Measurements from ENCODE around the gene TESPA1. TPM values are rescaled to one million over a fixed set of nuclear protein-coding genes. Genes with fewer than 3 reads are reported as not detected.

TESPA1 gene
- total and polyA plus RNA-seq, 4 donors = 0.73 to 3.1 (median 1.7) TPM

DNA sequence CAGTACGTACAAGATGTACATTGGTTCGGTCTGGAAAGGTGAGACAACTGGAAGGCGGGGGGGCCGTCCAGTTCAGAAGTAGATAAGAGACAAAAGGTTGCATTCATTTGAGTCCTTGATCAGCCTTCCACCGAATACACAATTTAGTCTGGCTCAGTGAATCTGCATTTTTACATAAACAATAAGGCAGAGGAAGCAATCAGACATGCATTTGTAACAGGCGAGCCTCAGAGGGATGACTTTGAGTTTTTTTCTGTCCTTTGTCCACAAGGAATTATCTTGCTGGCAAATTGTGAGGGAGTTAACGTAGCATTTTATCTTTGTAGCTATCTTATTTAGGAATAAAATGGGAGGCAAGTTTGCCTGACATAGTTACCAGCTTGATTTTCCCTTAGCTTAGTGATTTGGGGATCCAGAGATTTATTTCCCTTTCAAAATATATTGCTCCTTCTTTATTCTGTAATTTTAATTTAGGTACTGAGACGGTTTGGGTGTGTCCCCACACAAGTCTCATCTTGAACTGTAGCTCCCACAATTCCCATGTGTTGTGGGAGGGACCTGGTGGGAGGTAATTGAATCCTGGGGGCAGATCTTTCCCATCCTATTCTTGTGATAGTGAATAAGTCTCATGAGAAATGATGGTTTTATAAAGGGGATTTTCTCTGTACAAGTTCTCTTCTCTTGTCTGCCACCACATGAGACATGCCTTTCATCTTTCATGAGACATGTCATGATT, 59.4 kb downstream of the TESPA1 start:
- WGBS, 2 donors = 66 to 68% methylated on average over 8 of the region's 8 CpGs
- no peak for DNase-seq
- peaks cover 0 to 6% (median 2%) of the 10 kb centered on the region in 4 donors for H3K9me3 ChIP-seq (ENCODE audit: control insufficient read depth in 4 of 4, insufficient read depth in 3 of 4, low read length in 3 of 4)
- no peak overlapping the region for H3K4me3 ChIP-seq
- ATAC-seq (ENCODE audit: insufficient read depth, low FRiP score) = no peak
- no peaks in the 10 kb centered on the region for H3K36me3 ChIP-seq (ENCODE audit: control insufficient read depth in 4 of 4, insufficient read depth in 4 of 4, low read length in 4 of 4)
- H3K27ac ChIP-seq (ENCODE audit: low read depth in 1 of 2, low read length in 1 of 2) = no peak overlapping the region
- H3K27me3 ChIP-seq (ENCODE audit: control insufficient read depth in 3 of 3, insufficient read depth in 3 of 3, low read length in 2 of 3) = no peaks in the 10 kb centered on the region
- TF ChIP-seq, protein P1, sequence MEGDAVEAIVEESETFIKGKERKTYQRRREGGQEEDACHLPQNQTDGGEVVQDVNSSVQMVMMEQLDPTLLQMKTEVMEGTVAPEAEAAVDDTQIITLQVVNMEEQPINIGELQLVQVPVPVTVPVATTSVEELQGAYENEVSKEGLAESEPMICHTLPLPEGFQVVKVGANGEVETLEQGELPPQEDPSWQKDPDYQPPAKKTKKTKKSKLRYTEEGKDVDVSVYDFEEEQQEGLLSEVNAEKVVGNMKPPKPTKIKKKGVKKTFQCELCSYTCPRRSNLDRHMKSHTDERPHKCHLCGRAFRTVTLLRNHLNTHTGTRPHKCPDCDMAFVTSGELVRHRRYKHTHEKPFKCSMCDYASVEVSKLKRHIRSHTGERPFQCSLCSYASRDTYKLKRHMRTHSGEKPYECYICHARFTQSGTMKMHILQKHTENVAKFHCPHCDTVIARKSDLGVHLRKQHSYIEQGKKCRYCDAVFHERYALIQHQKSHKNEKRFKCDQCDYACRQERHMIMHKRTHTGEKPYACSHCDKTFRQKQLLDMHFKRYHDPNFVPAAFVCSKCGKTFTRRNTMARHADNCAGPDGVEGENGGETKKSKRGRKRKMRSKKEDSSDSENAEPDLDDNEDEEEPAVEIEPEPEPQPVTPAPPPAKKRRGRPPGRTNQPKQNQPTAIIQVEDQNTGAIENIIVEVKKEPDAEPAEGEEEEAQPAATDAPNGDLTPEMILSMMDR (IDR thresholded peaks at IDR 0.05; ENCODE audit: control extremely low read depth, extremely low read depth) = no peak
- H3K9ac ChIP-seq (ENCODE audit: insufficient read depth in 1 of 2, low read length in 2 of 2) = no peak overlapping the region
- H3K4me1 ChIP-seq (ENCODE audit: control insufficient read depth in 5 of 5, insufficient read depth in 5 of 5, low read length in 5 of 5) = no peaks in the 10 kb centered on the region

DNA sequence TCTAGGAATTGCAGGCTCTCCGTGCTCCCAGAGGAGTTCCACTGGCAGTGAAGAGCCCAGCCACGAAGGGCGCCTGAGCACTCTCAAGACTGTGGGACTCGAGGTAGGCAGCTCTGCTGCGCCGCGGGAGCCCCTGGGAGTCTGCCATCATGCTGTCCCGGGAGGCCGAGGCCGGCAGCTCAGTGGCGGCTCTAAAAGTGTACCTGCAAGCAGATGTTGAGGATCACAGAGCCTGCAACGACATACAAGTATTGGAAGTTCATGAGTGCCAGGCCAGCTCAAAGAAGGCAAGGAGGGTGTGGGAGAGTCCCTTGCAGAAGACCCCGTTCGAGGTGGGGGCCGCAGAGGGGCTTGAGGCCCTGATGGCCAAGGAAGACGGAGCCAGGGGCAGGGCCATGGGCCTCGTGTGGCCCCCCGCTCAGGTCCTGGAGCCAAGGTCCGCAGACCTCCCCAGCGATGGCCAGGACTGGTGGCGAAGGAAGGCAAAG, 67.5 kb downstream of the TESPA1 start:
- H3K27me3 ChIP-seq (ENCODE audit: control insufficient read depth in 3 of 3, insufficient read depth in 3 of 3, low read length in 2 of 3) = no peaks in the 10 kb centered on the region
- no peak for DNase-seq
- H3K4me1 ChIP-seq (ENCODE audit: control insufficient read depth in 5 of 5, insufficient read depth in 5 of 5, low read length in 5 of 5) = no peaks in the 10 kb centered on the region
- TF ChIP-seq, protein P1 (IDR thresholded peaks at IDR 0.05; ENCODE audit: control extremely low read depth, extremely low read depth) = no peak
- no peak overlapping the region for H3K4me3 ChIP-seq
- no peak overlapping the region for H3K27ac ChIP-seq (ENCODE audit: low read depth in 1 of 2, low read length in 1 of 2)
- WGBS, 2 donors = 90 to 96% methylated on average over 21 of the region's 21 CpGs
- no peak for ATAC-seq (ENCODE audit: insufficient read depth, low FRiP score)
- no peak overlapping the region for H3K9ac ChIP-seq (ENCODE audit: insufficient read depth in 1 of 2, low read length in 2 of 2)
- H3K36me3 ChIP-seq (ENCODE audit: control insufficient read depth in 4 of 4, insufficient read depth in 4 of 4, low read length in 4 of 4) = no peaks in the 10 kb centered on the region
- no peaks in the 10 kb centered on the region for H3K9me3 ChIP-seq (ENCODE audit: control insufficient read depth in 4 of 4, insufficient read depth in 3 of 4, low read length in 3 of 4)

Other genes with a start within 250 kb of the TESPA1 start
- gene MUCL1, start 130.2 kb downstream of the TESPA1 start, total RNA-seq = 1 to 10 TPM in 1 of 2 donors, not detected in 1; 1.5 TPM
- 10 to 100 TPM in 1 of 2 donors, 1 to 10 TPM in 1; 2.4 to 84.1 TPM for gene MUCL1, start 130.2 kb downstream of the TESPA1 start, polyA plus RNA-seq
- not detected for gene NEUROD4, start 35.2 kb upstream of the TESPA1 start, total RNA-seq
- gene NEUROD4, start 35.2 kb upstream of the TESPA1 start, polyA plus RNA-seq = not detected
- not detected for gene OR9K2, start 141.6 kb upstream of the TESPA1 start, total RNA-seq
- not detected for gene OR9K2, start 141.6 kb upstream of the TESPA1 start, polyA plus RNA-seq
- gene OR10A7, start 236.3 kb upstream of the TESPA1 start, total RNA-seq = not detected
- gene OR10A7, start 236.3 kb upstream of the TESPA1 start, polyA plus RNA-seq = not detected